Ovary (tissue), 9 donors: ENCODE data around the gene SCARF2. TPM values are rescaled to one million over a fixed set of nuclear protein-coding genes. Genes with fewer than 3 reads are reported as not detected.
"Not testable (repeated sequence)": the region's sequence is repeated elsewhere in the genome, so short reads cannot be mapped to it uniquely, and the experiment has no call there.

Source experiments
- DNase-seq, 5 donors: peaks; one replicate each; pipeline ENCODE4 v3.0.0-alpha.2; 2019 to 2020
- H3K27ac ChIP-seq, 2 donors: fragments of 200-600 bp; one replicate each; pipeline versions ENCODE4 v1.5.1 to v1.8.0; 2019 to 2022
- H3K27me3 ChIP-seq: fragments of 200-600 bp; one replicate; pipeline ENCODE4 v1.8.0; 2022
- H3K36me3 ChIP-seq: fragments of 200-600 bp; sonication (generic); one replicate; pipeline ENCODE4 v1.5.1; 2019
- H3K4me1 ChIP-seq: one replicate; pipeline ENCODE4 v1.8.1; 2013; ENCODE audit warnings: mild to moderate bottlenecking, moderate library complexity; ENCODE audit not compliant: insufficient read depth
- H3K4me3 ChIP-seq: fragments of 200-600 bp; sonication (generic); one replicate; pipeline ENCODE4 v1.5.1; 2017
- H3K9me3 ChIP-seq, 2 donors: fragments of 200-600 bp in 1 of 2; sonication (generic) in 1 of 2; one replicate each; pipeline versions ENCODE4 v1.5.1 to v1.8.1; 2013 to 2019; ENCODE audit warnings: mild to moderate bottlenecking in 1 of 2, moderate library complexity in 1 of 2
- EP300 ChIP-seq: sonication (generic); formaldehyde crosslinking; IDR thresholded peaks from one replicate; pipeline ENCODE4 v1.6.1; 2017; ENCODE audit warnings: antibody characterized with exemption
- POLR2A ChIP-seq: fragments of 450-650 bp; IDR thresholded peaks from one replicate; pipeline ENCODE4 v1.6.1; 2017; ENCODE audit warnings: antibody characterized with exemption, mild to moderate bottlenecking, moderate library complexity
- WGBS, 3 donors: extraction: QIAGEN DNeasy Blood & Tissue Kit in 1 of 3; methylation state at CpG; one replicate each; pipeline versions ENCODE4 v1.1.5 to v1.1.7; 2013 to 2017; 5-methylcytosine and 5-hydroxymethylcytosine counted together
- intact Hi-C, 4 donors: fragments of 100-400 bp; cut with DNase I; formaldehyde crosslinking; loops; one replicate each; pipeline versions ENCODE4 v1.11.0 to v1.15.1; 2022 to 2023
- polyA plus RNA-seq, 2 donors: library from polyadenylated mRNA; stranded (reverse); fragments of 200-250 nt in 1 of 2; fragments of 350-450 nt in 1 of 2; fragmentation: Illumina TruSeq in 1 of 2; extraction: RNeasy Lipid Tissue Mini Kit (QIAGEN cat#74804) in 1 of 2; gene quantifications; one replicate each; pipeline ENCODE4 v1.2.3, GENCODE V29; 2013 to 2014
- total RNA-seq, 7 donors: library from RNA; depleted of rRNA in 2 of 7; stranded (reverse); fragments of >200 nt in 2 of 7; fragmentation: NEBNext Ultra II Directional in 3 of 7; extraction: Animal tissue kit (Norgen Biotek cat#: 25700) in 3 of 7; gene quantifications; one replicate each; pipeline versions ENCODE4 v1.1.0 to v1.2.4, GENCODE V29; 2016 to 2023
- TF ChIP-seq, protein P1 (sequence below), 3 donors: fragments of 450-650 bp in 2 of 3; fragments of 200-600 bp in 1 of 3; IDR thresholded peaks; one replicate each; pipeline versions ENCODE4 v1.5.1 to v1.8.0; 2016 to 2022; ENCODE audit warnings: antibody characterized with exemption in 3 of 3, mild to moderate bottlenecking in 1 of 3
- donor health status: DM: no; HTN: no; CAD: no; lungs with moderate emphysema.
- donor health status: DM: no; HTN: no; CAD: no.
- donor health status: Bipolar disorder and iron deficiency.
- donor health status: DM: yes; HTN: yes; CAD: no.
- donor health status: DM: no; HTN: no; CAD: no.
- donor health status: DM: yes; HTN: yes; CAD: no.

The SCARF2 gene
- total and polyA plus RNA-seq, 9 donors: 2.1 to 44.6 (median 19.9) TPM

DNA sequence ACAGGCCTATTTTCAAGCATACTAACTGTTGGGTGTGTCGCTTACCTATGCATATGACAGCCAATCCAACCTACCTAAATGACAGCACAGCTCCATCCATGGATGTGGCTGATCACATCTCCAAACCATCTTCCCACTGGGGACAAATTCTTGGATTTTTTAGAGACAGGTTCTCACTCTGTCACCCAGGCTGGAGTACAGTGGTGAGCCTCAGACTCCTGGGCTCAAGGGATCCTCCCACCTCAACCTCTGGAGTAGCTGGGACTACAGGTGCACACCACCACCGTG, 18.0 kb downstream of the SCARF2 start:
- H3K27ac ChIP-seq: no peak overlapping the region
- no peaks in the 10 kb centered on the region for H3K9me3 ChIP-seq
- intact Hi-C loops: loop anchor here (5.0 to 10.0 kb wide), 4 partner anchors 38 to 275 kb away; partner anchors contain the start of gene KLHL22 (in 3 of the 4)
- peaks cover 12% of the 10 kb centered on the region for H3K4me1 ChIP-seq
- no peak for DNase-seq
- TF ChIP-seq EP300: no peak
- TF ChIP-seq, protein P1, sequence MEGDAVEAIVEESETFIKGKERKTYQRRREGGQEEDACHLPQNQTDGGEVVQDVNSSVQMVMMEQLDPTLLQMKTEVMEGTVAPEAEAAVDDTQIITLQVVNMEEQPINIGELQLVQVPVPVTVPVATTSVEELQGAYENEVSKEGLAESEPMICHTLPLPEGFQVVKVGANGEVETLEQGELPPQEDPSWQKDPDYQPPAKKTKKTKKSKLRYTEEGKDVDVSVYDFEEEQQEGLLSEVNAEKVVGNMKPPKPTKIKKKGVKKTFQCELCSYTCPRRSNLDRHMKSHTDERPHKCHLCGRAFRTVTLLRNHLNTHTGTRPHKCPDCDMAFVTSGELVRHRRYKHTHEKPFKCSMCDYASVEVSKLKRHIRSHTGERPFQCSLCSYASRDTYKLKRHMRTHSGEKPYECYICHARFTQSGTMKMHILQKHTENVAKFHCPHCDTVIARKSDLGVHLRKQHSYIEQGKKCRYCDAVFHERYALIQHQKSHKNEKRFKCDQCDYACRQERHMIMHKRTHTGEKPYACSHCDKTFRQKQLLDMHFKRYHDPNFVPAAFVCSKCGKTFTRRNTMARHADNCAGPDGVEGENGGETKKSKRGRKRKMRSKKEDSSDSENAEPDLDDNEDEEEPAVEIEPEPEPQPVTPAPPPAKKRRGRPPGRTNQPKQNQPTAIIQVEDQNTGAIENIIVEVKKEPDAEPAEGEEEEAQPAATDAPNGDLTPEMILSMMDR (IDR thresholded peaks at IDR 0.05): no peak
- TF ChIP-seq POLR2A: no peak
- H3K27me3 ChIP-seq: no peaks in the 10 kb centered on the region
- WGBS, 3 donors: 78 to 95% (median 90%) methylated on average over 2 of the region's 2 CpGs
- H3K36me3 ChIP-seq: no peaks in the 10 kb centered on the region
- H3K4me3 ChIP-seq: no peak overlapping the region

DNA sequence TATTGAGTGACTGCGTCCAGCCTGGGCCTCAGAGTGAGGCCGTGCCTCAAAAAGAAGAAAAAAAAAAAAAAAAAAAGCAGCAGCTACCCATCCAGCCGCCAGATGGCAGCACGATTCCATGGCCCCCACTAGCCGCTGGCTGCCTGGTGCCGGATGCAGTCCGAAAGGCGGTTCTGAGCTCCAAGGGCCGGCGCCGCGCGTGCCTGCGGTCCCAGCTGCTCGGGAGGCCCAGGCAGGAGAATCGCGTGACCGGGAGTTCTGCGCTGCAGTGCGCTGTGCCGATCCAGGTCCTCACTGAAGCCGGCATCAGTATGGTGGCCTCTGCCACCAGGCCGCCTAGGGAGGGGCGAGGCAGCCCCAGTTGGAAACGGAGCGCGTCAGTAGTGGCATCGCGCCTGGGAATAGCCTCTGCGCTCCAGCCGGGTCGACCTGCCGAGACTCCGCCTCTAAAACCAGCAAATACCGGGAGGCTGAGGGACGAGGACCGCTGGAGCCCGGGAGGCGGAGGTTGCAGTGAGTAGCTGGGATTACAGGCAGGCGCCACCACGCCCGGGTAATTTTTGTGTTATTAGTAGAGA, 19.3 kb downstream of the SCARF2 start:
- H3K36me3 ChIP-seq: no peaks in the 10 kb centered on the region
- no peak for TF ChIP-seq EP300
- TF ChIP-seq, protein P1 (IDR thresholded peaks at IDR 0.05): peak; percentile 77 to 85 (median 84)
- H3K4me1 ChIP-seq: peaks cover 7% of the 10 kb centered on the region
- no peak overlapping the region for H3K27ac ChIP-seq
- peak; percentile 86 to 90 (median 89) for DNase-seq
- intact Hi-C loops: loop anchor here (1.0 to 10.0 kb wide), 5 partner anchors 38 to 277 kb away; partner anchors contain the start of gene KLHL22 (in 3 of the 4)
- H3K27me3 ChIP-seq: no peaks in the 10 kb centered on the region
- WGBS, 3 donors: 6 to 10% (median 9%) methylated on average over 42 of the region's 42 CpGs
- H3K9me3 ChIP-seq: no peaks in the 10 kb centered on the region
- peak overlapping the region; percentile 21 for H3K4me3 ChIP-seq

DNA sequence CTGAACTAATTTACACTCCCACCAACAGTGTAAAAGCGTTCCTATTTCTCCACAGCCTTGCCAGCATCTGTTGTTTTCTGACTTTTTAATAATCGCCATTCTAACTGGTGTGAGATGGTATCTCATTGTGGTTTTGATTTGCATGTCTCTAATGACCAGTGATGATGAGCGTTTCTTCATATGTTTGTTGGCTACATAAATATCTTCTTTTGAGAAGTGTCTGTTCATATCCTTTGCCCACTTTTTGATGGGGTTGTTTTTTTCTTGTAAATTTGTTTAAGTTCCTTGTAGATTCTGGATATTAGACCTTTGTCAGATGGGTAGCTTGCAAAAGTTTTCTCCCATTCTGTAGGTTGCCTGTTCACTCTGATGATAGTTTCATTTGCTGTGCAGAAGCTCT, 21.9 kb downstream of the SCARF2 start:
- H3K9me3 ChIP-seq, H3K27me3 ChIP-seq, DNase-seq, H3K4me3 ChIP-seq, H3K27ac ChIP-seq, H3K36me3 ChIP-seq, H3K4me1 ChIP-seq: not testable (repeated sequence)
- intact Hi-C loops: loop anchor here (5.0 to 10.0 kb wide), 4 partner anchors 42 to 279 kb away; partner anchors contain the start of gene KLHL22 (in 3 of the 4)
- 83 to 89% (median 85%) methylated on average over 3 of the region's 3 CpGs for WGBS, 3 donors

DNA sequence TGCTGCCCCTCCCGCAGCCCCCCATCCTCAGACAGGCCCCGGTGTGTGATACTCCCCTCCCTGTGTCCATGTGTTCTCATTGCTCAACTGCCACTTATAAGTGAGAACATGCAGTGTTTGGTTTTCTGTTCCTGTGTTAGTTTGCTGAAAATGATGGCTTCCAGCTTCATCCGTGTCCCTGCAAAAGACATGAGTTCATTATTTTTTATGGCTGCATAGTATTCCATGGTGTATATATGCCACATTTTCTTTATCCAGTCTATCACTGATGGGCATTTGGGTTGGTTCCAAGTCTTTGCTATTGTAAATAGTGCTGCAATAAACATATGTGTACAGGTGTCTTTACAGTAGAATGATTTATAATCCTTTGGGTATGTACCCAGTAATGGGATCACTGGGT, 22.4 kb downstream of the SCARF2 start:
- not testable (repeated sequence) for H3K27ac ChIP-seq, DNase-seq, H3K27me3 ChIP-seq, H3K4me1 ChIP-seq, H3K4me3 ChIP-seq, H3K36me3 ChIP-seq, H3K9me3 ChIP-seq
- intact Hi-C loops: loop anchor here (5.0 to 10.0 kb wide), 4 partner anchors 42 to 280 kb away; partner anchors contain the start of gene KLHL22 (in 3 of the 4)
- WGBS, 3 donors: 86 to 95% (median 87%) methylated on average over 3 of the region's 3 CpGs

GRCh38 chr22:20414450-20414849, 23.2 kb downstream of the SCARF2 start:
- H3K9me3 ChIP-seq: no peaks in the 10 kb centered on the region
- intact Hi-C loops: loop anchor here in 2 of 4 donors (10.0 kb wide), 2 partner anchors 160 to 280 kb away; no protein-coding TSS in a partner anchor
- H3K36me3 ChIP-seq: no peaks in the 10 kb centered on the region
- 53 to 73% (median 60%) methylated on average over 3 of the region's 3 CpGs for WGBS, 3 donors
- no peak overlapping the region for H3K27ac ChIP-seq
- DNase-seq: no peak
- TF ChIP-seq, protein P1 (IDR thresholded peaks at IDR 0.05): no peak
- TF ChIP-seq POLR2A: no peak
- no peak for TF ChIP-seq EP300
- H3K4me1 ChIP-seq: no peaks in the 10 kb centered on the region
- H3K27me3 ChIP-seq: no peaks in the 10 kb centered on the region
- H3K4me3 ChIP-seq: no peak overlapping the region
